Measurements from ENCODE around the gene WDR44.

WDR44 gene

GRCh38 chrX:118355225-118355920 is 9.5 kb downstream of the WDR44 start:
- no peak for DNase-seq (ENCODE audit: low read depth in 1 of 2, low spot score in 1 of 2)

- DNase-seq (ENCODE audit: low read depth in 1 of 2, low spot score in 1 of 2), result no peak
Measured at GRCh38 chrX:118356154-118356701, 10.3 kb downstream of the WDR44 start.

GRCh38 chrX:118360429-118361125 is 14.7 kb downstream of the WDR44 start:
- no peak for DNase-seq (ENCODE audit: low read depth in 1 of 2, low spot score in 1 of 2)

- DNase-seq (ENCODE audit: low read depth in 1 of 2, low spot score in 1 of 2), result no peak
Measured at GRCh38 chrX:118364261-118364660, 18.4 kb downstream of the WDR44 start.

- no peak for DNase-seq (ENCODE audit: low read depth in 1 of 2, low spot score in 1 of 2)
Measured at GRCh38 chrX:118367338-118367737, 21.4 kb downstream of the WDR44 start.

GRCh38 chrX:118368398-118368797 is 22.5 kb downstream of the WDR44 start:
- DNase-seq (ENCODE audit: low read depth in 1 of 2, low spot score in 1 of 2), result no peak

- no peak for DNase-seq (ENCODE audit: low read depth in 1 of 2, low spot score in 1 of 2)
Measured at GRCh38 chrX:118370921-118371624, 25.2 kb downstream of the WDR44 start.

GRCh38 chrX:118373538-118373937 is 27.6 kb downstream of the WDR44 start:
- no peak for DNase-seq (ENCODE audit: low read depth in 1 of 2, low spot score in 1 of 2)

GRCh38 chrX:118383120-118383519 is 37.2 kb downstream of the WDR44 start:
- DNase-seq (ENCODE audit: low read depth in 1 of 2, low spot score in 1 of 2), result no peak

- DNase-seq (ENCODE audit: low read depth in 1 of 2, low spot score in 1 of 2), result no peak
Measured at GRCh38 chrX:118392716-118393115, 46.8 kb downstream of the WDR44 start.

- no peak for DNase-seq (ENCODE audit: low read depth in 1 of 2, low spot score in 1 of 2)
Measured at GRCh38 chrX:118396113-118396512, 50.2 kb downstream of the WDR44 start.

GRCh38 chrX:118418811-118419251 is 72.9 kb downstream of the WDR44 start:
- no peak for DNase-seq (ENCODE audit: low read depth in 1 of 2, low spot score in 1 of 2)

- no peak for DNase-seq (ENCODE audit: low read depth in 1 of 2, low spot score in 1 of 2)
Measured at GRCh38 chrX:118420462-118420861, 74.6 kb downstream of the WDR44 start.

GRCh38 chrX:118423558-118423957 is 77.7 kb downstream of the WDR44 start:
- no peak for DNase-seq (ENCODE audit: low read depth in 1 of 2, low spot score in 1 of 2)

GRCh38 chrX:118432799-118433198 is 86.9 kb downstream of the WDR44 start:
- DNase-seq (ENCODE audit: low read depth in 1 of 2, low spot score in 1 of 2), result no peak

GRCh38 chrX:118437283-118437682 is 91.4 kb downstream of the WDR44 start:
- DNase-seq (ENCODE audit: low read depth in 1 of 2, low spot score in 1 of 2), result no peak

GRCh38 chrX:118448273-118448783 is 102.4 kb downstream of the WDR44 start:
- DNase-seq (ENCODE audit: low read depth in 1 of 2, low spot score in 1 of 2), result no peak

- no peak for DNase-seq (ENCODE audit: low read depth in 1 of 2, low spot score in 1 of 2)
Measured at GRCh38 chrX:118455013-118455412, 109.1 kb downstream of the WDR44 start.

- DNase-seq (ENCODE audit: low read depth in 1 of 2, low spot score in 1 of 2), result no peak
Measured at GRCh38 chrX:118459494-118459893, 113.6 kb downstream of the WDR44 start.

GRCh38 chrX:118464501-118464900 is 118.6 kb downstream of the WDR44 start:
- DNase-seq (ENCODE audit: low read depth in 1 of 2, low spot score in 1 of 2), result no peak

- DNase-seq (ENCODE audit: low read depth in 1 of 2, low spot score in 1 of 2), result no peak
Measured at GRCh38 chrX:118468122-118468521, 122.2 kb downstream of the WDR44 start.
